Measurements from ENCODE around the gene IGFBP5.

The IGFBP5 gene

DNA sequence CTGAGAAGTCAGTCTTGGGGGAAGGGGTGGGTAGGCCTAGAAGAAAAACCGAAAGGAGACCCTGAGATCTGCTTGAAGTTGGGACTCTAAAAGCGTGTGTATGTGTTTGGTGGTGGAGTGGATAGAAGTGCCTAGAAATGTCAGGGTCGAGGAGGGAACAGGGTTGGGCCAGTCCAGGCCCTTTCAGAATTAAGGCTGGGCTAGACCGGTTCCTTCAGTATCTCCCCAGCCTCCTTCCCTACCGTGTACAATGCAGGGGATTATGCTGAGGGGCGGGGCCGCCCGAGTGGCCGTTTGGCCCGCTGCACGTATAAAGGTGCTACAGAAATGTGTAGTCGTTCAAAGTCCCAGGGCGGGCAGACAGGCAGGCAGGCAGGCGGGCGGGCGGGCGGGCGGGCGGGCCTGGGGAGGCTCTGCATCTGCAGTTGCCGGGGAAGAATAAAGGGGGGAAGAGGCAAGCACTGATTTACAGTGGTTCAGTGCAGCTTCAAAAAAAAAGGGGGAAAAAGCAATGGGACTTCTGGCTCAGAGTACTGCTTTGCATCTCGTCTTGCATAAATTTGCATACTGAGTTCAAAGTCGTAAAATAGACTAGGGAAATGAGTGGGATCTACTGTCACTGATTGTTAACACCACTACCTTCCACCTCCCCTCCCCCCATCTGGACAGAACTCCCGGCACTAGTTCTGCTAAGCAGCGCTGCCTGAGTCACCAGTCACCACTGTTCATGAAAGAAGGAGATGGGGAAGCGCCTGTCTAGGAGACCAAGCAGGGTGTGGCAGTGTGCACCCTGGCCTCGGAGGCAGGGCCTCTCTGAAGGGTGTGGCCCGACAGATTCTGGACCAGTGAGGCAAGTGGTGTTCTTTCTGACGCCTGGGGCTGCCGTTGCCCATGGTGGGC, 58.5 kb downstream of the IGFBP5 start:
- DNase-seq = peak; percentile 7

GRCh38 chr2:216635701-216636550, 59.4 kb downstream of the IGFBP5 start:
- no peak for DNase-seq

GRCh38 chr2:216635171-216635570, 60.2 kb downstream of the IGFBP5 start:
- no peak for DNase-seq

- DNase-seq = no peak
These were observed 60.8 kb downstream of the IGFBP5 start for GRCh38 chr2:216634370-216635148.

- DNase-seq = peak; percentile 17
These were observed 61.6 kb downstream of the IGFBP5 start for GRCh38 chr2:216633616-216634369.

DNA sequence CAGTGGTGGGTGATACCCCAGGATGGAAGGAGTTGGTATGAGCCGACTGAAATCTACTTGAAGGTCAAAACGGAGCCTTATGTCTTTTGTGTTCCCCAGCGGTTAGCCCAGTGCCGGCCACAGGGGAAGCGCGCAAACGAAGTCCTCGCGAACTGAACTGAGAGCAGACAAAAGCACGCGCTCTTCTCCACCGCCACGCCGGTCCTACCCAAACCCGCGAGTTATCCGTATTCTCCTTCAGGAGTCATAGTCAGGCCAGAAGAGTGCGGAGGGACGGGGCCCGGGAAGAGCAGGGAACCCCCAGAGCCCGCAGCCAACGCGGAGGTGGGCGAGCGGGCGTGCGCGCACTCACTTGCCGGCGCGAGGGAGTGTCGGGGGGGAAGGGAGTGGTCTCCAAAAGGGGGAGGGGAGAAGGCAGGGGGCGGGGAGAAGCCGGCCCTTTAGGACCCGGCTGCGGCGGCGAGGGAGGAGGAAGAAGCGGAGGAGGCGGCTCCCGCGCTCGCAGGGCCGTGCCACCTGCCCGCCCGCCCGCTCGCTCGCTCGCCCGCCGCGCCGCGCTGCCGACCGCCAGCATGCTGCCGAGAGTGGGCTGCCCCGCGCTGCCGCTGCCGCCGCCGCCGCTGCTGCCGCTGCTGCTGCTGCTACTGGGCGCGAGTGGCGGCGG, 62.3 kb downstream of the IGFBP5 start, which contains the start of gene IGFBP2:
TSS of gene IGFBP2 (plus strand) at position 469 of the 664 bp plus-strand sequence. CDS start at position 573, 104 bp downstream.
- peak; percentile 36 for DNase-seq

DNA sequence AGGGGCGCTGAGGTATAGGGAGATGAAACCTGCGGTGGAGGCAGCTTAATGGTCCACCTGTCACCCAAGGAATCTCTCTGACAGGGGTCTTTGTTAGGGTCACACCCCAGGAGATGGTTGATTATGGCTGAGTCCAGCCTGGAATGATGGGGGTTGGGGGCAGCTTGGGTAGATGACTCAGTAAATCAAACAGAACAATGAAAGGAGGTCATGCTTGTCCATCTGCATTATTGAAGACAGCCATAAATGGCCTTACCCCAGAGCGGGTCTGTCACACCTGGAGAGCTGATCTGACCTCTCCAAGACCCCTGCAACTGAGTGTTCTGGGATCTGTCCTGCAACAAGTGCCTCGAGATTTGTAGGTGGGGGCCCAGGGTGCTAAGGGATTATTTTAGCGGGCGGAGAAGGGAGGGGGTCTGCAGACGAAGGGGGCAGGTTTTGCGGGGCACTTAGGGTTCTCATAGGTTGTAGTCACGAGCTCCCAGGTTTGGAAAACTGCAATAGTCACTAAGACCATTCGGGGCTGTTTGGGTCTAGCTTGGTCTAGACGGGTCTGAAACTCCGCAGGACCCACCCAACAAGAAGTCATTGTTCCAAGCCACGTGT, 62.9 kb downstream of the IGFBP5 start:
- DNase-seq = peak; percentile 3

- DNase-seq = no peak
These were observed 65.6 kb downstream of the IGFBP5 start for GRCh38 chr2:216629784-216630183.

- DNase-seq = no peak
These were observed 68.5 kb downstream of the IGFBP5 start for GRCh38 chr2:216626875-216627245.

- DNase-seq = no peak
These were observed 69.0 kb downstream of the IGFBP5 start for GRCh38 chr2:216626168-216626874.

DNA sequence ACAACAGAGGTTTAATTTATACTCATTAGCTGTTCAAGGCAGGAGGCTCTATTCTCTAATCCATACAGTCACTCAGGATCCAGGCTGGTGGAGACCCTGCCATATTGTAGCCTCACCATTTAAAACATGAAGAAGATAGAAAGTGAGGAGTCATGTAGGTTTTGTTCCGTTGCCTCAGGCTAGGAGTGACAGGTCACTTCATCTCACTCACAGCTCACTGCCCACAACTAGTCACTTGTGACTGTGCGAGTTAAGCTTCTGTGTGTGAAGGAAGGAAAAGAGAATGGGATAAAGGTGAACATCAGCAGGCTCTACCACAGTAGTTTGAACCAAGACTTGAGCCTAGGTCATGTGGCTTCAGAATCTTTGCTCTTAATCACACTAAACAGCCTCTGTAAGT, 71.1 kb downstream of the IGFBP5 start:
- no peak for DNase-seq

DNA sequence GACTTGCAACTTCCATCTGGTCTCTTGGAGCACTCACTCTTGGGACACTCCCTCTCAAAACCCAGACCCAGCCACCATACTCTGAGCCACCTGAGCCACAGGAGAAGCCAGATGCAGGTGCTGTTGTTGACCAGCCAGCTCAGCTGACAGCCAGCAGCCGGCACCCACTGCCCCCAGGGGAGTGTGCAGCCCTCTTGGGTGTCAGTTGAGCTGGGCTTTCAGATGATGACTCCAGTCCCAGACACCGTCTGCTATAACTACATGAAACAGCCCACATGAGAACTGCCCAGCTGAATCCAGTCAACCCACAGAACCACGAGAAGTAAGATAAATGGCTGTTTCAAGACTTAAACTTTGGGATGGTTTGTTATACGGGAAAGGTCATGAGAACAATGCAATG, 72.8 kb downstream of the IGFBP5 start:
- no peak for DNase-seq
